ENCODE measurements around the gene FOCAD.

FOCAD gene

DNA sequence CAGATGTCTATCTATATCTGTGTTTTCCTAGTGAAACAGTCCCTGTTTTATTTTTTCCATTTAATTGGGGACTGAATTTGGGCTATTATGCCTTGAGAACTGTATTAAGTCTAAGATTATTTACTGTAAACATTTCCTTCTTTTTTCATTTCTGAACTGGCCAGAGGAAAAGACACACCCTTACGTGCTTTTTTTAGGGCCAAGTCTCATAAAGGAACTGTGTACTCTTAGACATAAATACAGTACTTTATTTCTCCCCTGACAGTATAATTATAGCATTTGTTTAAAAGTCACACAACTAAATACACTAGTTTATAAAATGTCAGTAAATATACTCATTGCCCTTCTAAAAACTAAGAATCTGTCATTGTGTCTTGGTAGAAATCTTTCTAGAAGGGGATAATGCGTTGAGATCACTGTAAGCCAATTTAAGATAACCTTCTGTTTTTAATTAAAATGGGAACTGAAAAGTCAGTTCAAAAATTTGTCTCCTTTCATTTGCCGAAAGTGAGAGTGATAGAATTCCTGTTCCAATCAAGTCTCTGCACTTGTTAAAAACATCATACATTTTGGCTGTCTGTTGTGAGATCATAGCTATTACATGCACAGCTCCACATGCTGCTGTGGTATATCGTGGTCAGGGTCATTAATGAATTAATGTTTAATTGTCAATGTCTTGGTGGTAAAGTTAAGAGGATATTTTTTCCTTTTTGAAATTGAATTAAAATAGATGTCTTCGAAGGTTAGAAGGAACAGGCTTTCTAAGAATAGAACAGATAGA is 132.1 kb downstream of the FOCAD start:
- no peak overlapping the region for H3K4ac ChIP-seq (ENCODE audit: low read length)
- no peak overlapping the region for H2AFZ ChIP-seq (ENCODE audit: low read length)
- WGBS, 2 donors (ENCODE audit: extremely low coverage in 2 of 2, insufficient read length in 2 of 2, insufficient replicate concordance in 1 of 2): no CpG with 5 or more reads among the region's 5 CpGs
- no peak overlapping the region for H4K91ac ChIP-seq (ENCODE audit: low read depth, low read length, poor library complexity)
- H3K9me3 ChIP-seq (replicated peaks in 1 of 2; ENCODE audit: control insufficient read depth in 2 of 2, insufficient read depth in 1 of 2, low read depth in 1 of 2, low read length in 2 of 2): no peaks in the 10 kb centered on the region
- H3K79me1 ChIP-seq (ENCODE audit: low read depth, low read length): no peaks in the 10 kb centered on the region
- H3K4me1 ChIP-seq (ENCODE audit: control insufficient read depth in 2 of 2, insufficient read depth in 1 of 2, low read depth in 1 of 2, low read length in 2 of 2): no peaks in the 10 kb centered on the region
- no peak for DNase-seq (ENCODE audit: low spot score)
- no peak overlapping the region for H3K23ac ChIP-seq (ENCODE audit: low read depth, low read length, poor library complexity)
- H2BK12ac ChIP-seq (ENCODE audit: low read length): no peak overlapping the region
- H3K4me3 ChIP-seq (ENCODE audit: low read length in 2 of 2): no peak overlapping the region
- no peak overlapping the region for H3K18ac ChIP-seq (ENCODE audit: low read length)
- H3K14ac ChIP-seq (ENCODE audit: low read length): no peak overlapping the region
- no peak overlapping the region for H2AK5ac ChIP-seq (ENCODE audit: low read depth, low read length)
- no peaks in the 10 kb centered on the region for H3K27me3 ChIP-seq (ENCODE audit: control insufficient read depth in 3 of 3, insufficient read depth in 3 of 3, low read depth in 1 of 3, low read length in 3 of 3)
- H3K9ac ChIP-seq (ENCODE audit: low read depth, low read length, poor library complexity): no peak overlapping the region
- no peak overlapping the region for H2BK120ac ChIP-seq (ENCODE audit: low read depth, low read length)
- H2BK5ac ChIP-seq (ENCODE audit: low read length): no peak overlapping the region
- H3K27ac ChIP-seq (replicated peaks; ENCODE audit: low read length): no peak overlapping the region
- peaks cover 0 to 9% of the 10 kb centered on the region in 2 donors for H3K36me3 ChIP-seq (replicated peaks in 1 of 2; ENCODE audit: control insufficient read depth in 2 of 2, insufficient read depth in 2 of 2, low read length in 2 of 2)
- H2BK15ac ChIP-seq (ENCODE audit: low read length): no peak overlapping the region
- no peak overlapping the region for H4K8ac ChIP-seq (ENCODE audit: low read depth, low read length)
- H3K4me2 ChIP-seq (ENCODE audit: insufficient read depth, low read length, poor library complexity, severe bottlenecking): no peak overlapping the region

DNA sequence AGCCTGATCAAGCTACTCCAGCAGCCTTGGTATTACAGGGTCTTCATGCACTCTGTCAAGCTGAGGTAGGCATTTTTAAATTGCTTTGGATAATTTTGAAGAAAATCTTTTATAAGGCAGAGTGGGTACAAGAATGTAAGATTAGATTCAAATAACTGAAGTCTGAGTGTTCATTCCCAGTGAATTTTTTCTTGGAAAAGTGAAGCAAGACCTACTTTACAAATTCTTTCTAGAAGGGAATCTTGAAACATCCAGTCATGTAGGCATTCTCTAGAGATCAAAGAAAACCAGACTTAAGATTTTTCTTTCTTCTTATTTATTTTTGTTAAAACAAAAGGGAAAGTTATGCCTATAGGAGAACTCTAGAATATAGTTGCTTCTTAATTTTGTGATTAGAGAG is 139.0 kb downstream of the FOCAD start:
- Histone ChIP-seq H3K36me3 (replicated peaks in 1 of 2; ENCODE audit: control insufficient read depth in 2 of 2, insufficient read depth in 2 of 2, low read length in 2 of 2) (peaks cover 0 to 30% of the 10 kb centered on the region in 2 donors), H3K27me3 (ENCODE audit: control insufficient read depth in 3 of 3, insufficient read depth in 3 of 3, low read depth in 1 of 3, low read length in 3 of 3) (no peaks in the 10 kb centered on the region), H3K79me1 (ENCODE audit: low read depth, low read length) (no peaks in the 10 kb centered on the region), H3K4ac (ENCODE audit: low read length) (no peak overlapping the region), H4K91ac (ENCODE audit: low read depth, low read length, poor library complexity) (no peak overlapping the region), H2BK5ac (ENCODE audit: low read length) (no peak overlapping the region), H3K23ac (ENCODE audit: low read depth, low read length, poor library complexity) (no peak overlapping the region), H2BK15ac (ENCODE audit: low read length) (no peak overlapping the region), H2BK12ac (ENCODE audit: low read length) (no peak overlapping the region), H3K4me1 (ENCODE audit: control insufficient read depth in 2 of 2, insufficient read depth in 1 of 2, low read depth in 1 of 2, low read length in 2 of 2) (peaks cover 0 to 1% of the 10 kb centered on the region in 2 donors), H3K4me3 (ENCODE audit: low read length in 2 of 2) (no peak overlapping the region), H2AK5ac (ENCODE audit: low read depth, low read length) (no peak overlapping the region), H3K9me3 (replicated peaks in 1 of 2; ENCODE audit: control insufficient read depth in 2 of 2, insufficient read depth in 1 of 2, low read depth in 1 of 2, low read length in 2 of 2) (no peaks in the 10 kb centered on the region), H3K4me2 (ENCODE audit: insufficient read depth, low read length, poor library complexity, severe bottlenecking) (no peak overlapping the region), H3K9ac (ENCODE audit: low read depth, low read length, poor library complexity) (no peak overlapping the region), H3K18ac (ENCODE audit: low read length) (no peak overlapping the region), H2AFZ (ENCODE audit: low read length) (no peak overlapping the region), H4K8ac (ENCODE audit: low read depth, low read length) (no peak overlapping the region), H2BK120ac (ENCODE audit: low read depth, low read length) (no peak overlapping the region), H3K14ac (ENCODE audit: low read length) (no peak overlapping the region), H3K27ac (replicated peaks; ENCODE audit: low read length) (no peak overlapping the region)
- DNase-seq (ENCODE audit: low spot score): no peak

DNA sequence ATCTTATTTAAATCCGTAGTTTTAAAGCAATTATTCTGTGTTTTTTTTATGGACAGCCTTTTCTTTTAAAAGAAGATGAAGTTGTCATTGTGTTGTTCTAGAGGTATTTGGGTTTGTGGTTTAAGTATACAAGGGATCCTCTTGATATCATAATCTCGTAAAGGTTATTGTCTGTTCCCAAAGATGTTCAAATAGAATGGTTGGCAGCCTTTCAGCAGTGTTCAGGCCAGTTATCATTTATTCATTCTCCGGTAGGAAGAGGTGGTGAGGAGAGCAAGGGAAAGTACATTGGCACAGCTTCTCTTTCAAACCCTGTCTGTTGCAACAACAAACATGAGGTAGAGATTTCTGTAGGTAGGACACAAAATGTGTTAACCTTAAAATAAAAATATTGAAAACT is 147.0 kb downstream of the FOCAD start:
- Histone ChIP-seq H2BK5ac (ENCODE audit: low read length) (no peak overlapping the region), H2AFZ (ENCODE audit: low read length) (no peak overlapping the region), H3K27ac (replicated peaks; ENCODE audit: low read length) (no peak overlapping the region), H3K9me3 (replicated peaks in 1 of 2; ENCODE audit: control insufficient read depth in 2 of 2, insufficient read depth in 1 of 2, low read depth in 1 of 2, low read length in 2 of 2) (no peaks in the 10 kb centered on the region), H3K4me1 (ENCODE audit: control insufficient read depth in 2 of 2, insufficient read depth in 1 of 2, low read depth in 1 of 2, low read length in 2 of 2) (peaks cover 4 to 5% of the 10 kb centered on the region in 2 donors), H3K4me2 (ENCODE audit: insufficient read depth, low read length, poor library complexity, severe bottlenecking) (no peak overlapping the region), H3K79me1 (ENCODE audit: low read depth, low read length) (no peaks in the 10 kb centered on the region), H3K9ac (ENCODE audit: low read depth, low read length, poor library complexity) (no peak overlapping the region), H3K4ac (ENCODE audit: low read length) (no peak overlapping the region), H2AK5ac (ENCODE audit: low read depth, low read length) (no peak overlapping the region), H4K91ac (ENCODE audit: low read depth, low read length, poor library complexity) (no peak overlapping the region), H3K27me3 (ENCODE audit: control insufficient read depth in 3 of 3, insufficient read depth in 3 of 3, low read depth in 1 of 3, low read length in 3 of 3) (no peaks in the 10 kb centered on the region), H3K14ac (ENCODE audit: low read length) (no peak overlapping the region), H3K36me3 (replicated peaks in 1 of 2; ENCODE audit: control insufficient read depth in 2 of 2, insufficient read depth in 2 of 2, low read length in 2 of 2) (peaks cover 0 to 7% of the 10 kb centered on the region in 2 donors), H2BK12ac (ENCODE audit: low read length) (no peak overlapping the region), H2BK15ac (ENCODE audit: low read length) (no peak overlapping the region), H3K23ac (ENCODE audit: low read depth, low read length, poor library complexity) (no peak overlapping the region), H3K4me3 (ENCODE audit: low read length in 2 of 2) (no peak overlapping the region), H4K8ac (ENCODE audit: low read depth, low read length) (no peak overlapping the region), H3K18ac (ENCODE audit: low read length) (no peak overlapping the region), H2BK120ac (ENCODE audit: low read depth, low read length) (no peak overlapping the region)
- no peak for DNase-seq (ENCODE audit: low spot score)
- WGBS, 2 donors (ENCODE audit: extremely low coverage in 2 of 2, insufficient read length in 2 of 2, insufficient replicate concordance in 1 of 2): no CpG with 5 or more reads among the region's 3 CpGs

DNA sequence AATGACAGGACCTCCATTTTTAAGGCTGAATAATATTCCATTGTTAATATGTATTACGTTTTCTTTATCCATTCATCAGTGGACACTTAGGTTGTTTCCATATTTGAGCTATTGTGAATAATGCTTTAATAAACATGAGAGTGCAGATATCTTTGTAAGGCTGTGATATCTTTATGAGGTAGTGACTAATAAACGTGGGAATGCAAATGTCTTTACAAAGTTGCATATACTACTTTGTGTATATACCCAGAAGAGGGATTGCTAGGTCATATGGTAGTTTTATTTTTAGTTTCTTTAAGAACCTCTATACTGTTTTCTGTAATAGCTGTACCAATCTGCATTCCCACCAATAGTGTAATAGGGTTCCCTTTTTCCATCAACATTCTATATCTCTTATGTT is 148.7 kb downstream of the FOCAD start:
- Histone ChIP-seq H4K8ac (ENCODE audit: low read depth, low read length) (no peak overlapping the region), H3K23ac (ENCODE audit: low read depth, low read length, poor library complexity) (no peak overlapping the region), H4K91ac (ENCODE audit: low read depth, low read length, poor library complexity) (no peak overlapping the region), H3K14ac (ENCODE audit: low read length) (no peak overlapping the region), H3K18ac (ENCODE audit: low read length) (no peak overlapping the region), H2BK5ac (ENCODE audit: low read length) (no peak overlapping the region), H3K79me1 (ENCODE audit: low read depth, low read length) (no peaks in the 10 kb centered on the region), H2AK5ac (ENCODE audit: low read depth, low read length) (no peak overlapping the region), H2BK15ac (ENCODE audit: low read length) (no peak overlapping the region), H3K27ac (replicated peaks; ENCODE audit: low read length) (no peak overlapping the region), H3K27me3 (ENCODE audit: control insufficient read depth in 3 of 3, insufficient read depth in 3 of 3, low read depth in 1 of 3, low read length in 3 of 3) (no peaks in the 10 kb centered on the region), H3K4me3 (ENCODE audit: low read length in 2 of 2) (no peak overlapping the region), H3K9me3 (replicated peaks in 1 of 2; ENCODE audit: control insufficient read depth in 2 of 2, insufficient read depth in 1 of 2, low read depth in 1 of 2, low read length in 2 of 2) (no peaks in the 10 kb centered on the region), H3K4me1 (ENCODE audit: control insufficient read depth in 2 of 2, insufficient read depth in 1 of 2, low read depth in 1 of 2, low read length in 2 of 2) (peaks cover 5 to 9% of the 10 kb centered on the region in 2 donors), H2BK120ac (ENCODE audit: low read depth, low read length) (no peak overlapping the region), H3K4ac (ENCODE audit: low read length) (no peak overlapping the region), H2BK12ac (ENCODE audit: low read length) (no peak overlapping the region), H3K9ac (ENCODE audit: low read depth, low read length, poor library complexity) (no peak overlapping the region), H3K36me3 (replicated peaks in 1 of 2; ENCODE audit: control insufficient read depth in 2 of 2, insufficient read depth in 2 of 2, low read length in 2 of 2) (peaks cover 0 to 7% of the 10 kb centered on the region in 2 donors), H3K4me2 (ENCODE audit: insufficient read depth, low read length, poor library complexity, severe bottlenecking) (no peak overlapping the region), H2AFZ (ENCODE audit: low read length) (no peak overlapping the region)
- DNase-seq (ENCODE audit: low spot score): no peak
- whole genome bisulfite sequencing, 2 donors (ENCODE audit: extremely low coverage in 2 of 2, insufficient read length in 2 of 2, insufficient replicate concordance in 1 of 2): no CpG with 5 or more reads among the region's 2 CpGs

Measured in neuronal stem cell (in vitro differentiated cells).